Activated T-cell treated with anti-CD3 and anti-CD28 coated beads, Interleukin-2, amount 50 U/mL, for 1 hour (primary cell): ENCODE measurements around the gene DCTN1.
"Not testable (repeated sequence)": the region's sequence is repeated elsewhere in the genome, so short reads cannot be mapped to it uniquely, and the experiment has no call there.

Source experiments
- DNase-seq: peaks from one replicate; pipeline ENCODE4 v3.0.0-alpha.2; 2020

The DCTN1 gene

GRCh38 chr2:74379851-74380789 lies at the start of gene DCTN1:
DCTN1 (minus strand) TSS chr2:74380311; CDS start chr2:74380037, 274 bp downstream.
- peak; percentile 40 for DNase-seq

DNA sequence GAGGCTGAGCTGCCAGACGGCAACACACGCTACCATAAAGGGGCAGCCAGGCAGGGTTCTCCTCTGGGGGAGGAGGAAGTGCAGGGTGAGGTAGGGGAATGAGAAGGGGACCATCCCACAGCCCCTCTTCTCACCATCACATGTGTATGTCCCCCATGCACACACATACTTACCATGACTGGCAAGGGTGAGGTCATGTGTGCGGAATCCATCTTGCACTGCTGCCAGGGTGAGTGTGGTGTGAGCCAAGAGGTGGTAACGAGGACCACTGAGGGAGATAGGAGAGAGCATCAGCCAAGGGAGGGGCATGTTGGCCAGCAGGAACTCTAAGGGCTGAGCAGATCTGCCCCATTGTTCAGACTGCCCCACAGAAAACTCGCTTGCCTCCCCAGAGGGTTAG lies 48.6 kb upstream of the DCTN1 start:
- no peak for DNase-seq

- no peak for DNase-seq
Measured at GRCh38 chr2:74427551-74427950, 47.4 kb upstream of the DCTN1 start.

- no peak for DNase-seq
Measured at GRCh38 chr2:74426181-74426758, 46.2 kb upstream of the DCTN1 start.

DNA sequence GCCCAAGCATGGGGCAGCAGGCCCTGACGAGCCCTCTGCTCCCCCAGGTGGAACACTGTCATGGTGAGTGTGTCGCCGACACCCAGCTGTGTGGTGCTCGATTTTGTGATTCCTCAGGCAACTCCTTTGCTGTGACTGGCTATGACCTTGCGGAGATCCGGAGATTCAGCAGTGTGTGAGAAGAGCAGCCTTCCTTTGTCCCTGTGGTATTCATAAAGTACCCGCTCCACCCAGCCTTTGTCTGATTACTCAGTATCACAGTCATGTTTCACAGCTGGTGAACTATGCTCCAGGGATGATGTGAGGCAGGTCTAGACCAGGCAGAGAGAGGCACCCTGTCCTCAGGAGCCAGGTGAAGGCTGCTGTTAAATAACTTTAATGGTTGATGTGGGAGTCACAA lies 45.4 kb upstream of the DCTN1 start:
- no peak for DNase-seq

GRCh38 chr2:74424995-74425406 lies 44.9 kb upstream of the DCTN1 start:
- no peak for DNase-seq

DNA sequence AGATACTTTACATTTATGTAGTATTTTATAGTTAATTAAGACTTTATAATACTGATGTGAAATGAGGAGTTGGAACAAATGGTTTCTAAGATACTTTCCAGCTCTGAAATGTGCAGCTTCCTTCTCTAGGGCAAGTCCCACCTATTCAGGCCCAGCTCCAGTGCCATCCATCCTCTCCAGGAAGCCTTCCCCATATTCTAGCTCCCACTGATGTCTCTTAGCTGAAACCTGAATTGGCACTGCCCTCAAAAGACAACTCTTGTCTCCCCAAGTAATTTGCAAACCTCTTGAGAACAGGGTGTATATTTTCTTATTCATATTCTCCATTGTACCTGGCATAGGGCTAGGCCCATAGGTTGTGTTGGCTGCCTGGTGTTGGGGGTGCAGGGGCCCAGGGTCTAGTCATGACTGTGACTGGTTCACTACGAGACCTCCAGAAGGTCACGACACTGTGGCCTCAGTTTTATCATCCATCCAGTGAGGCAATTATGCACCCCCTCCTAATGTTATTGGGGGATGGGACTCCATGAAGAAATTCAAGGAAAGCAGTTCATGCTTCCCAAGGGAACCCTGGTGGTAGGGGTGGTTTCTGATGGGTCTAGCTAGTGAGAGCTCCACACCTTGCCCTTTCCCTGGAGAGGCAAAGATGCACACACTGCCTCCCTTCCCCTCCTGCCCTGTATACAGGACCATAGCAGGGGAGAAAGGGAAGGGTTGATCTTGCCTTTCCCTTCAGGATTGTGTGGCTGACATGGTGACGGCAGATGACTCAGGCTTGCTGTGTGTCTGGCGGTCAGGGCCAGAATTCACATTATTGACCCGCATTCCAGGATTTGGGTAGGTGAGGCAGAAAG lies 44.3 kb upstream of the DCTN1 start:
- no peak for DNase-seq

DNA sequence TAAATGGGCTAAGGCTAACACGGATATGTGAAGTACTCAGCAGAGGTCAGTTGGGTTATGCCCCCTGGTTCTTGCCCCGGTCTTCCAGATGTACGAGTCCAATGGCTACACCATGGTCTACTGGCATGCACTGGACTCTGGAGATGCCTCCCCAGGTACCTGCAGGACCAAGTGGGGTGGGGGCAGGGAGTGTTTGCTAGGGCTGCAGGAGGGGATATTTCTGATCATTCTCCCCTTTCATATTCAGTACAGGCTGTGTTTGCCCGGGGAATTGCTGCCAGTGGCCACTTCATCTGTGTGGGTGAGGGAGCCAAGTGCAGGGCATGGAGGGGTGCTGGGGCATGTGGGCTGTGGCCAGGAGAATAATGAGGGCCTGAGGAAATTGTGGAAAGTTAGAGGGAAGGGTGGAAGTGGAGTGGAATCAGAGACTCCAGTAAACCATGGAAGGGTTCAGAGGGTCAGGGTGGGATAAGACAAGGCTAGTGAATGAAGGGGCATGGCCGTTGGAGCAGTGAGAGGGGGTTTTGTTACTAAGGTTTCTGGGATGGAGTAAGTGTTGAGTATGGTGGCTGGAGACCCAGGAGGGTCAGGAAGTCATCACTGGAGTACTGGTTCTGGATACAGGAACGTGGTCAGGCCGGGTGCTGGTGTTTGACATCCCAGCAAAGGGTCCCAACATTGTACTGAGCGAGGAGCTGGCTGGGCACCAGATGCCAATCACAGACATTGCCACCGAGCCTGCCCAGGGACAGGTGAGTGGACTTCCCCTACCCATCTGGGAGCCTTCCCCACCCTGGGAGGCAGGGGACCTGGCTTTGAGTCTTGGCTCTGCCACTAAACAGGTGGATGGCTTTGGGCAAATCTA lies 43.4 kb upstream of the DCTN1 start:
- no peak for DNase-seq

GRCh38 chr2:74421221-74421870 lies 41.2 kb upstream of the DCTN1 start, which contains the start of the genes C2orf81 and WDR54:
C2orf81 (minus strand) TSS chr2:74421619; CDS start chr2:74421560, 59 bp downstream.
WDR54 (plus strand) TSS chr2:74421730; CDS start chr2:74422154, 424 bp downstream.
- peak; percentile 94 for DNase-seq

DNA sequence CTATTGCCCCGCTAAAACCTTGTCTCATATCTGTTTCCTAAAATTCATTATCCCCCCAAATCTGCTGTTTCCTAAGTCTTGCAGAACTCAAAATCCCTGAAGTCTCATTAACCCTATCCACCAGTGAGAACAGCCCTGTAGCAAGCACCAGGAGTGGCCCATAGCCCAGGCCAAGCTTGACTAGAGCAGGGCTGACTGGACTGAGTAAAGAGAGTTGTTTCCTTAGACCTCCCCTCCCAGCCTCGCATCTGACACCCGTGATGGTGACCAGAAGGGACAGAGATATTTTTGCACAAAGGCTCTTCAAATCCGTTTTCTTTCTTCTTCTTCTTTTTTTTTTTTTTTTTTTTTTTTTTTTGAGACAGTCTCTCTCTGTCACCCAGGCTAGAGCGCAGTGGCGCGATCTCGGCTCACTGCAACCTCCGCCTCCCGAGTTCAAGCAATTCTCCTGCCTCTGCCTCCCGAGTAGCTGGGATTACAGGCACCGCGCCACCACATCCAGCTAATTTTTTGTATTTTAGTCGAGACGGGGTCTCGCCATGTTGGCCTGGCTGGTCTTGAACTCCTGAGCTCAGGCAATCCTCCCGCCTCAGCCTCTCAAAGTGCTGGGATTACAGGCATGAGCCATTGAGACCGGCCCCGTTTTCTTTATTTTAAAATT lies 40.5 kb upstream of the DCTN1 start:
- not testable (repeated sequence) for DNase-seq

GRCh38 chr2:74420006-74420405 lies 39.9 kb upstream of the DCTN1 start:
- DNase-seq = no peak

DNA sequence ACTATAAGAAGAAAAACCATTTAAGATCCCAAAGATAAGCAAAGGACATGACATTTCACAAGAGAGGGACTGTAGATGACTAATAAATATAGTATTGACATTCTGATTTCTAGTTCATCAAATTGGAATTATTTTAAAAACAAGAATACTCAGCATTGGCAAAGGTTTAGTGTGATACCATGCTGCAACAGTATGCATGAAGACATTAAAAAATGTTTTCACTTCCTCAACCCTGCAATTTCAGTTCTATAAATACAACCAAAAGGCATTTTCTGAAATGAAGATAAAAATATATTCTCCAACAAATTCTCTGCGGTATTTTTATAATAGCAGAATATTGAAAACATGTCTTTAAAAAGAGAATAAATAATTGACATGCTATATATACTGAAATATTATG lies 39.2 kb upstream of the DCTN1 start:
- no peak for DNase-seq

GRCh38 chr2:74418312-74418711 lies 38.2 kb upstream of the DCTN1 start:
- DNase-seq = no peak

- no peak for DNase-seq
Measured at GRCh38 chr2:74417763-74418162, 37.7 kb upstream of the DCTN1 start.

DNA sequence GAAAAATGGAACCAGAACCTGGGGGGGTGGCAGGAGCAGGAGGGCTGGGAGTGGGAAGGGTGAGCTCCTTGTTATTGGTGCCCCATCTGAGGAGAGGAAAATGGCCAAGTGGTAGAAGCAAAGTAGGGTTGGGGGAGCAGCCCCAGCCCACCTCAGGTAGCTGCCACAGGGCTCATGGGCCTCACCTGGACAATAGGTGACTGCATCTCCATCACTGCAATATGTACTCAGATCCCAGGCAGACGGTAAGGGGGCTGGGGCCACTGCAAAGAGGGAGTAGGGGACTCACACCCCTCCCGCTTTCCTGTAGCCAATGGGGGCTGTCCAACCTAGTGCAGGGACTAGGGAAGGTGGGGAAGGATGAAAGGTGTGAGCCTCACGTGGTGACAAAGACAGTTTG lies 37.1 kb upstream of the DCTN1 start:
- DNase-seq = no peak

- no peak for DNase-seq
Measured at GRCh38 chr2:74416778-74417177, 36.7 kb upstream of the DCTN1 start.

GRCh38 chr2:74415762-74416395 lies 35.8 kb upstream of the DCTN1 start:
- peak; percentile 35 for DNase-seq

GRCh38 chr2:74414881-74415761 lies 35.0 kb upstream of the DCTN1 start:
- peak; percentile 49 for DNase-seq

DNA sequence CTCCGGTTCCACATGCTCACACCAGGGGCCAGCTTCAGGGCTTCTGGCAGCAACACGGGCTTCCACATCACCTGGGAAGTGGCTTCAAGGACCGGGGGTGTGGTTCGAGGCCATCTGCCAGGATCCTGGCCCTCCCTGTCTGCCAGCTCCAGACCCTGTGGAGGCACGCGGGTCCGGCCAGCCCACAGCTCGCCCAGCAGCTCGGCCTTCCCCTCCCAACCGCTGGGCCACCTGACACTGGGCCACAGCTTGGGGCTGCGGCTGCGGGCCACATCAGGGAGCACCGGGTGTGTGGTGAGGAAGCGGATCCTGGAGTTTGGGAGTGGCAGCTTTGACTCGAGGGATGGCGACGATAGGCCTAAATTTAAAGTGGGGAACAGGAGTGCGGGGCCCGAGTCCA lies 34.3 kb upstream of the DCTN1 start:
- no peak for DNase-seq
